Measurements from ENCODE around the gene MARCHF10.

MARCHF10 gene

DNA sequence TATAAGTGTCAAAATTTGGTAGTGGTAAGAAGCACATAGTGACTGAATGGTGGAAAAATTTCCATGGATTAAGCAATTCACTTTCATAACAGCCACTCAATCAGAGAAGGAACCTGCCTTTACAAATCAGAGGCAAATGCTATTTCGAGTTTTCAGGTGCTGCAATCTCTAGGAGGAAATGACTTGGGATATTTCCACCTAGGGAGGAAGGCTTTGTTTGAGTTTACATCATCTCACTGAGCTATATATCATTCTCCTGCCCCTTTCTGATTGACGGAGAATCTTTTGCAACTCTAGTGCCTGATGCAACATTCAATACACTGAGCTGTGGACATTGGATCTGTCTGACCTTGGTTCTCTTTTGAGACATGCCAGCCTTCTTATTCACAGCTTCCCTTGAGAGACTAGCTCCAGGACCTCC lies 26.3 kb downstream of the MARCHF10 start:
- TF ChIP-seq, protein P1, sequence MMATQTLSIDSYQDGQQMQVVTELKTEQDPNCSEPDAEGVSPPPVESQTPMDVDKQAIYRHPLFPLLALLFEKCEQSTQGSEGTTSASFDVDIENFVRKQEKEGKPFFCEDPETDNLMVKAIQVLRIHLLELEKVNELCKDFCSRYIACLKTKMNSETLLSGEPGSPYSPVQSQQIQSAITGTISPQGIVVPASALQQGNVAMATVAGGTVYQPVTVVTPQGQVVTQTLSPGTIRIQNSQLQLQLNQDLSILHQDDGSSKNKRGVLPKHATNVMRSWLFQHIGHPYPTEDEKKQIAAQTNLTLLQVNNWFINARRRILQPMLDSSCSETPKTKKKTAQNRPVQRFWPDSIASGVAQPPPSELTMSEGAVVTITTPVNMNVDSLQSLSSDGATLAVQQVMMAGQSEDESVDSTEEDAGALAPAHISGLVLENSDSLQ (IDR thresholded peaks at IDR 0.05), result no peak
- TF ChIP-seq ARNT (IDR thresholded peaks at IDR 0.05) (no peak), ZNF384 (IDR thresholded peaks at IDR 0.05) (no peak), FOXA1 (IDR thresholded peaks at IDR 0.05) (no peak), SUZ12 (IDR thresholded peaks at IDR 0.05) (no peak), SP1 (IDR thresholded peaks at IDR 0.05) (no peak), ELF4 (IDR thresholded peaks at IDR 0.05) (no peak), FOXM1 (IDR thresholded peaks at IDR 0.05; ENCODE audit: borderline replicate concordance) (no peak)
- ChIA-PET CTCF (no interaction called here), POLR2A (no interaction called here)
- no peak for DNase-seq (ENCODE audit: extremely low spot score)

DNA sequence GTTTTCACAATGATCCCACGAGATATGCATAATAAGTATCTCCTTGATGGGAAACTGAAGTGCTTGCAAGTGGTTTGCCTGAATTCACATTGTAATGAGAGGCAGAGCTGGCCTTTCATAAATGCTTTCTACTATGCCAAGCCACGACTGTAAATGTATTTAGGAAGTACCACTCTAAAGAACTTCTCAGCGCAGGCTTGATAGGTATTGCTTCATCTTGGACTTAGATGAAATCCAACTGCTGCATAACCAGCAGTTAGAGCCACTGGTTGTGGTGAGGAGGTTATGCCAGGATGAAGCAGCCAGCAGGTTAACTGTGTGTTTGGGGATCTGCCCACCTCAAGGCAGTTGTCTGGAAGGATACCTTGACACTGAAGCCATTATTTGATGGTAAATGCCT lies 26.8 kb downstream of the MARCHF10 start:
- no peak for DNase-seq (ENCODE audit: extremely low spot score)
- TF ChIP-seq HDGF (IDR thresholded peaks at IDR 0.05; ENCODE audit: borderline replicate concordance) (no peak), SP1 (IDR thresholded peaks at IDR 0.05) (no peak), ARNT (IDR thresholded peaks at IDR 0.05) (no peak), L3MBTL2 (conservative IDR thresholded peaks at IDR 0.05) (no peak), NFRKB (IDR thresholded peaks at IDR 0.05) (no peak), CTBP1 (IDR thresholded peaks at IDR 0.05; ENCODE audit: borderline replicate concordance) (no peak), TARDBP (IDR thresholded peaks at IDR 0.05) (no peak), FOXM1 (IDR thresholded peaks at IDR 0.05; ENCODE audit: borderline replicate concordance) (no peak), FOXK2 (IDR thresholded peaks at IDR 0.05) (no peak), FOXA1 (IDR thresholded peaks at IDR 0.05) (no peak), ELF4 (IDR thresholded peaks at IDR 0.05) (no peak), ZNF384 (IDR thresholded peaks at IDR 0.05) (no peak), SUZ12 (IDR thresholded peaks at IDR 0.05) (no peak), BHLHE40 (IDR thresholded peaks at IDR 0.05; ENCODE audit: borderline replicate concordance) (no peak), LEF1 (IDR thresholded peaks at IDR 0.05; ENCODE audit: borderline replicate concordance) (no peak)
- TF ChIP-seq, protein P1 (IDR thresholded peaks at IDR 0.05), result no peak
- POLR2A ChIA-PET, result no interaction called here
- CTCF ChIA-PET, result no interaction called here

DNA sequence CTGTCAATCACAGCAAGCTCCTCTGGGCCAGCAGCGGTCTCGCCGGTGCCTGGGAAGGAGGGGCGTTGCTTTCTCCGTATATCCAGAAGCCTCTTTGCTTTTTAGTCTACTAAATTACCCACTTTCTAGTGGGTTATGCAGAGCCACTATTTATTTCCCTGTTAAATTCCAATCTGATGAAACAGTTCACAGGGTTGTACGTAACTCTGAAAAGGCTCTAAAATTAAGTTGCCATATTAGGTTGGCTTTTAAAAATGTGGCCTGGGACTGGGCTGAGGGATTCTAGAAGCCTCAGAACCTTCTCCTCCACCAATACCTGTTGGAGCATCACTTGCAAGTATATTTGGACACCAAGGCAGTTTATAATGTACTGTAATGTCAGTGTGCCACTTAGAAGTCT lies 27.2 kb downstream of the MARCHF10 start:
- no peak for DNase-seq (ENCODE audit: extremely low spot score)
- ChIA-PET CTCF (no interaction called here), POLR2A (no interaction called here)
- TF ChIP-seq FOXA1 (IDR thresholded peaks at IDR 0.05) (no peak), SP1 (IDR thresholded peaks at IDR 0.05) (no peak), CTBP1 (IDR thresholded peaks at IDR 0.05; ENCODE audit: borderline replicate concordance) (no peak), ARNT (IDR thresholded peaks at IDR 0.05) (no peak), L3MBTL2 (conservative IDR thresholded peaks at IDR 0.05) (no peak), ELF4 (IDR thresholded peaks at IDR 0.05) (no peak), SUZ12 (IDR thresholded peaks at IDR 0.05) (no peak), ZNF384 (IDR thresholded peaks at IDR 0.05) (no peak), HDGF (IDR thresholded peaks at IDR 0.05; ENCODE audit: borderline replicate concordance) (no peak), FOXK2 (IDR thresholded peaks at IDR 0.05) (no peak), FOXM1 (IDR thresholded peaks at IDR 0.05; ENCODE audit: borderline replicate concordance) (no peak)
- TF ChIP-seq, protein P1 (IDR thresholded peaks at IDR 0.05), result no peak

DNA sequence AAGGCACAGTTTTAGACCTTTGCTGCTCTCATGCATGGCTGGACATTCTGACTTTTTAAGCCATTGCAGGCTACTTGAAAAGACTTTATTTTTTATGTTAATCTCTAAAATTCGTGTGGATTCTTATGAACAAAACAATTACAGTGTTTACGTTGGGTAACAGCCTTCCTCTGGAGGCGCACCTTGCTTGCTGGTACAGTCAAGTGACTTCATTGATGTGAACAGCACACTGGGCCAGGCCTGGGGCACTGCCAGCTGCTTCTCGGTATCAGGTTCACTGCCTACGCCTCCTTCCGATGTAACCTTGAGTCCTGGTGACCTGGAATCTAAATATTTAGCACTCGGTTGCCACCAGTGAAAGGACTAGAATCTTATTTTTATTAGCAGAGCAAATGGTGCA lies 27.8 kb downstream of the MARCHF10 start:
- CTCF ChIA-PET, result no interaction called here
- POLR2A ChIA-PET, result no interaction called here
- DNase-seq (ENCODE audit: extremely low spot score), result no peak

DNA sequence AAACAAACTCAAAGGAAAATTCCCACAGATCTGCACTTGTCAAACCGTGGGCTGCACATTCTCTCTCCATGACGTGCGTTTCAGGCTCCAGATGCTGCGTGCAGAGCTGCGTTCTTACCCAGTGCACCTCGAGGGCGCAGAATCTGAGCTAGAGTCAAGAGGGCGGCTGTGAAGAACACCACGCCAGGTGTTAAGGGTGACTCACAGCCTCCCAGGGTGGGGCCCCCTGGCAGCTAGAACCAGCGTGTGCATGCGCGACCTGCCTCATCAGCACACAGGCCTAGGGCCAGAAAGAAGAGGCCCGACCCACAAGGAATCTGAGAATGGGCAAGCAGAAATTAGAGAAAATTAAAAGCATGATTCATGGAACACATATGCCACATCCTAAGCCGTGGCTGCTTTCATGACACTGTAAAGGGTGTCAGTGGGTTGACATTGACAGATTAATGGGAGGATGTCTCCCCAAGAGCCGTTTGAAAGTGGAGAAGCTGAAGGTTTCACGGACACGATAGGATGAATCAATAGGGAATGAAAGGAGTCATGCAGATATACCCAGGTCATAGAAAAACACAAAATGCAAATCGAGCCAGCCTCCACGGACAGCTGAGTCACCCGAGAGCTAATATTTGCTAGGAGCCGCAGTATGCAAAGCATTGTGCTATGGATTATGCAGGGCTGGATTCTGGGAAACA lies 29.0 kb downstream of the MARCHF10 start:
- DNase-seq (ENCODE audit: extremely low spot score), result no peak
- POLR2A ChIA-PET, result no interaction called here
- TF ChIP-seq, protein P1 (IDR thresholded peaks at IDR 0.05), result 0 out of 2 replicates have a peak, but pooled peaks have one; percentile 11
- no peak for TF ChIP-seq L3MBTL2 (conservative IDR thresholded peaks at IDR 0.05)
- CTCF ChIA-PET, result no interaction called here

More for the DNA sequence above, 27.8 kb downstream of the MARCHF10 start:
- TF ChIP-seq FOXA1 (IDR thresholded peaks at IDR 0.05) (no peak), LEF1 (IDR thresholded peaks at IDR 0.05; ENCODE audit: borderline replicate concordance) (no peak), ELF4 (IDR thresholded peaks at IDR 0.05) (no peak), HDGF (IDR thresholded peaks at IDR 0.05; ENCODE audit: borderline replicate concordance) (no peak), TARDBP (IDR thresholded peaks at IDR 0.05) (no peak), CTBP1 (IDR thresholded peaks at IDR 0.05; ENCODE audit: borderline replicate concordance) (no peak), ARNT (IDR thresholded peaks at IDR 0.05) (no peak), FOXK2 (IDR thresholded peaks at IDR 0.05) (no peak), FOXM1 (IDR thresholded peaks at IDR 0.05; ENCODE audit: borderline replicate concordance) (no peak), L3MBTL2 (conservative IDR thresholded peaks at IDR 0.05) (no peak)
- TF ChIP-seq, protein P1 (IDR thresholded peaks at IDR 0.05), result no peak
